HEK293 (cell line): ENCODE measurements around the gene PALS2.

Experiments
- ATF2 ChIP-seq: fragments of 450-650 bp; formaldehyde crosslinking; IDR thresholded peaks from 2 replicates; pipeline ENCODE4 v1.5.1; 2016; ENCODE audit warnings: missing biosample characterization, missing genetic modification characterization, low read depth
- GLIS2 ChIP-seq: fragments of 450-650 bp; formaldehyde crosslinking; IDR thresholded peaks from 2 replicates; pipeline ENCODE4 v1.5.1; 2016; ENCODE audit warnings: missing biosample characterization, missing genetic modification characterization
- OSR2 ChIP-seq: fragments of 450-650 bp; formaldehyde crosslinking; IDR thresholded peaks from 2 replicates; pipeline ENCODE4 v1.5.1; 2016; ENCODE audit warnings: missing biosample characterization, missing genetic modification characterization
- SCRT1 ChIP-seq: fragments of 450-650 bp; formaldehyde crosslinking; IDR thresholded peaks from 2 replicates; pipeline ENCODE4 v1.5.1; 2016; ENCODE audit warnings: missing biosample characterization, missing genetic modification characterization, borderline replicate concordance
- SP2 ChIP-seq: fragments of 450-650 bp; formaldehyde crosslinking; IDR thresholded peaks from 2 replicates; pipeline ENCODE4 v1.5.1; 2016; ENCODE audit warnings: missing biosample characterization, missing genetic modification characterization
- YY2 ChIP-seq: fragments of 450-650 bp; formaldehyde crosslinking; IDR thresholded peaks from 2 replicates; pipeline ENCODE4 v1.5.1; 2016; ENCODE audit warnings: missing biosample characterization, missing genetic modification characterization
- ZBTB1 ChIP-seq: fragments of 450-650 bp; formaldehyde crosslinking; IDR thresholded peaks from 2 replicates; pipeline ENCODE4 v1.5.1; 2016; ENCODE audit warnings: missing biosample characterization, missing genetic modification characterization
- ZBTB20 ChIP-seq: fragments of 450-650 bp; formaldehyde crosslinking; IDR thresholded peaks from 2 replicates; pipeline ENCODE4 v1.5.1; 2016; ENCODE audit warnings: missing biosample characterization, missing genetic modification characterization
- ZBTB21 ChIP-seq: fragments of 450-650 bp; formaldehyde crosslinking; IDR thresholded peaks from 2 replicates; pipeline ENCODE4 v1.5.1; 2017; ENCODE audit warnings: missing biosample characterization, missing genetic modification characterization
- ZBTB26 ChIP-seq: fragments of 450-650 bp; formaldehyde crosslinking; optimal IDR thresholded peaks from 2 replicates; pipeline ENCODE3; 2016; ENCODE audit warnings: missing biosample characterization, mild to moderate bottlenecking, missing genetic modification characterization
- ZBTB48 ChIP-seq: fragments of 450-650 bp; formaldehyde crosslinking; IDR thresholded peaks from 2 replicates; pipeline ENCODE4 v1.5.1; 2016; ENCODE audit warnings: missing biosample characterization, missing genetic modification characterization
- ZBTB49 ChIP-seq: fragments of 450-650 bp; formaldehyde crosslinking; IDR thresholded peaks from 2 replicates; pipeline ENCODE4 v1.5.1; 2016; ENCODE audit warnings: missing biosample characterization, missing genetic modification characterization, low read depth
- ZFHX2 ChIP-seq: fragments of 450-650 bp; formaldehyde crosslinking; conservative IDR thresholded peaks from 2 replicates; pipeline ENCODE4 v1.5.1; 2016; ENCODE audit warnings: missing biosample characterization, missing genetic modification characterization
- ZFP3 ChIP-seq: fragments of 450-650 bp; formaldehyde crosslinking; IDR thresholded peaks from 2 replicates; pipeline ENCODE4 v1.5.1; 2016; ENCODE audit warnings: low read depth, missing biosample characterization, missing genetic modification characterization
- ZFP41 ChIP-seq: fragments of 450-650 bp; formaldehyde crosslinking; IDR thresholded peaks from 2 replicates; pipeline ENCODE4 v1.5.1; 2016; ENCODE audit warnings: missing biosample characterization, missing genetic modification characterization, borderline replicate concordance
- ZNF121 ChIP-seq: fragments of 450-650 bp; formaldehyde crosslinking; IDR thresholded peaks from 2 replicates; pipeline ENCODE4 v1.5.1; 2016; ENCODE audit warnings: missing biosample characterization, missing genetic modification characterization
- ZNF146 ChIP-seq: fragments of 450-650 bp; formaldehyde crosslinking; IDR thresholded peaks from 2 replicates; pipeline ENCODE4 v1.5.1; 2016; ENCODE audit warnings: missing biosample characterization, missing genetic modification characterization
- ZNF221 ChIP-seq: fragments of 450-650 bp; formaldehyde crosslinking; IDR thresholded peaks from 2 replicates; pipeline ENCODE4 v1.5.1; 2017; ENCODE audit warnings: missing biosample characterization, missing genetic modification characterization, borderline replicate concordance
- ZNF239 ChIP-seq: fragments of 450-650 bp; formaldehyde crosslinking; IDR thresholded peaks from 2 replicates; pipeline ENCODE4 v1.5.1; 2016; ENCODE audit warnings: missing biosample characterization, missing genetic modification characterization
- ZNF335 ChIP-seq: fragments of 450-650 bp; formaldehyde crosslinking; conservative IDR thresholded peaks from 2 replicates; pipeline ENCODE4 v1.5.1; 2016; ENCODE audit warnings: missing biosample characterization, missing genetic modification characterization
- ZNF354C ChIP-seq: fragments of 450-650 bp; formaldehyde crosslinking; IDR thresholded peaks from 2 replicates; pipeline ENCODE4 v1.5.1; 2016; ENCODE audit warnings: missing biosample characterization, missing genetic modification characterization, low read depth, borderline replicate concordance
- ZNF37A ChIP-seq: fragments of 450-650 bp; IDR thresholded peaks from 2 replicates; pipeline ENCODE4 v1.5.1; 2018; ENCODE audit warnings: missing biosample characterization, missing genetic modification characterization
- ZNF416 ChIP-seq: fragments of 450-650 bp; formaldehyde crosslinking; IDR thresholded peaks from 2 replicates; pipeline ENCODE4 v1.5.1; 2016; ENCODE audit warnings: missing biosample characterization, missing genetic modification characterization
- ZNF423 ChIP-seq: fragments of 450-650 bp; formaldehyde crosslinking; IDR thresholded peaks from 2 replicates; pipeline ENCODE4 v1.5.1; 2016; ENCODE audit warnings: missing biosample characterization, missing genetic modification characterization
- ZNF48 ChIP-seq: fragments of 450-650 bp; formaldehyde crosslinking; IDR thresholded peaks from 2 replicates; pipeline ENCODE4 v1.5.1; 2016; ENCODE audit warnings: missing biosample characterization, missing genetic modification characterization
- ZNF513 ChIP-seq: fragments of 450-650 bp; IDR thresholded peaks from 2 replicates; pipeline ENCODE4 v1.5.1; 2018; ENCODE audit warnings: missing biosample characterization, missing genetic modification characterization
- ZNF548 ChIP-seq: fragments of 450-650 bp; formaldehyde crosslinking; IDR thresholded peaks from 2 replicates; pipeline ENCODE4 v1.5.1; 2016; ENCODE audit warnings: missing biosample characterization, missing genetic modification characterization
- ZNF677 ChIP-seq: fragments of 450-650 bp; IDR thresholded peaks from 2 replicates; pipeline ENCODE4 v1.5.0; 2018; ENCODE audit warnings: missing biosample characterization, mild to moderate bottlenecking, missing genetic modification characterization, moderate library complexity
- ZNF707 ChIP-seq: fragments of 450-650 bp; formaldehyde crosslinking; IDR thresholded peaks from 2 replicates; pipeline ENCODE4 v1.5.1; 2016; ENCODE audit warnings: missing biosample characterization, missing genetic modification characterization
- ZNF76 ChIP-seq: fragments of 450-650 bp; formaldehyde crosslinking; IDR thresholded peaks from 2 replicates; pipeline ENCODE4; 2016; ENCODE audit warnings: low read depth, missing biosample characterization, missing genetic modification characterization, borderline replicate concordance
- ZNF830 ChIP-seq: fragments of 450-650 bp; IDR thresholded peaks from 2 replicates; pipeline ENCODE4 v1.5.0; 2018; ENCODE audit warnings: missing biosample characterization, missing genetic modification characterization, low read depth, mild to moderate bottlenecking, moderate library complexity
- ZSCAN16 ChIP-seq: fragments of 450-650 bp; formaldehyde crosslinking; IDR thresholded peaks from 2 replicates; pipeline ENCODE4 v1.5.1; 2016; ENCODE audit warnings: missing biosample characterization, missing genetic modification characterization
- ZSCAN18 ChIP-seq: fragments of 450-650 bp; formaldehyde crosslinking; IDR thresholded peaks from 2 replicates; pipeline ENCODE4 v1.5.1; 2016; ENCODE audit warnings: missing biosample characterization, missing genetic modification characterization
- ZSCAN30 ChIP-seq: fragments of 450-650 bp; IDR thresholded peaks from 2 replicates; pipeline ENCODE4 v1.5.1; 2018; ENCODE audit warnings: missing biosample characterization, mild to moderate bottlenecking, missing genetic modification characterization, moderate library complexity

The PALS2 gene

GRCh38 chr7:24572997-24573553 is at the start of gene PALS2 (continued):
- no peak for TF ChIP-seq ZNF48 (tag by site-specific recombination)
- TF ChIP-seq ATF2 (tag by site-specific recombination): no peak
- no peak for TF ChIP-seq ZNF121 (tag by site-specific recombination)
- no peak for TF ChIP-seq ZNF548 (tag by site-specific recombination)
- no peak for TF ChIP-seq ZFP41 (tag by site-specific recombination)
- TF ChIP-seq ZBTB1: no peak
- TF ChIP-seq ZBTB20 (tag by site-specific recombination): 0 out of 2 replicates have a peak, but pooled peaks have one; percentile 9
- TF ChIP-seq GLIS2 (tag by site-specific recombination): no peak
- no peak for TF ChIP-seq ZFP3 (tag by site-specific recombination)
- TF ChIP-seq OSR2 (tag by site-specific recombination): no peak
- no peak for TF ChIP-seq SP2 (tag by site-specific recombination)
- TF ChIP-seq ZNF423 (tag by site-specific recombination): no peak
- no peak for TF ChIP-seq ZNF707 (tag by site-specific recombination)
- TF ChIP-seq ZNF239 (tag by site-specific recombination): no peak
- no peak for TF ChIP-seq SCRT1 (tag by site-specific recombination)
- no peak for TF ChIP-seq ZSCAN18 (tag by site-specific recombination)
- no peak for TF ChIP-seq YY2 (tag by site-specific recombination)
- peak; percentile 94 for TF ChIP-seq ZNF513 (tag by site-specific recombination)
- TF ChIP-seq ZSCAN16 (tag by site-specific recombination): no peak
- TF ChIP-seq ZBTB48 (tag by site-specific recombination): no peak
- no peak for TF ChIP-seq ZNF146
- TF ChIP-seq ZFHX2 (tag by site-specific recombination): peak; percentile 94
- TF ChIP-seq ZNF830 (tag by site-specific recombination): no peak
- no peak for TF ChIP-seq ZBTB21
- TF ChIP-seq ZNF416: no peak
- no peak for TF ChIP-seq ZNF354C (tag by site-specific recombination)
- TF ChIP-seq ZNF76: 0 out of 2 replicates have a peak, but pooled peaks have one; percentile 28
- peak; percentile 70 for TF ChIP-seq ZBTB26 (tag by site-specific recombination)
- no peak for TF ChIP-seq ZBTB49 (tag by site-specific recombination)
- TF ChIP-seq ZNF221 (tag by site-specific recombination): no peak
- no peak for TF ChIP-seq ZNF37A (tag by site-specific recombination)
- no peak for TF ChIP-seq ZNF677
- peak; percentile 19; the same call in 1 of the 2 replicates for TF ChIP-seq ZNF335 (tag by site-specific recombination)
- TF ChIP-seq ZSCAN30: no peak
